ENCODE measurements around the gene AMN. TPM values are rescaled to one million over a fixed set of nuclear protein-coding genes. Genes with fewer than 3 reads are reported as not detected.

AMN gene
- total and polyA plus RNA-seq, 7 donors: 42.0 to 78.1 (median 43.0) TPM; not detected in 4

- TF ChIP-seq CTCF (IDR thresholded peaks at IDR 0.05) (no peak), EP300 (IDR thresholded peaks at IDR 0.05) (no peak), POLR2A (IDR thresholded peaks at IDR 0.05) (no peak), POLR2AphosphoS5 (IDR thresholded peaks at IDR 0.05) (no peak)
- Histone ChIP-seq H3K27me3 (no peaks in the 10 kb centered on the region), H3K4me3 (no peak overlapping the region), H3K4me1 (no peaks in the 10 kb centered on the region), H3K36me3 (peaks cover 0 to 39% (median 11%) of the 10 kb centered on the region in 4 donors), H3K9me3 (no peaks in the 10 kb centered on the region), H3K27ac (no peak overlapping the region)
- WGBS, 2 donors: 58 to 83% methylated on average over 6 of the region's 6 CpGs
- no peak for DNase-seq
- intact Hi-C loops (cut with DNase I): no loop called here
These were observed 44.1 kb upstream of the AMN start for GRCh38 chr14:102878174-102878969.

GRCh38 chr14:102878970-102879460 is 43.4 kb upstream of the AMN start:
- no peak overlapping the region for H3K27ac ChIP-seq
- WGBS, 2 donors: 49 to 81% methylated on average over 6 of the region's 6 CpGs
- no peaks in the 10 kb centered on the region for H3K27me3 ChIP-seq
- no peak for TF ChIP-seq EP300 (IDR thresholded peaks at IDR 0.05)
- no peak for TF ChIP-seq POLR2AphosphoS5 (IDR thresholded peaks at IDR 0.05)
- TF ChIP-seq CTCF (IDR thresholded peaks at IDR 0.05): no peak
- no peak for TF ChIP-seq POLR2A (IDR thresholded peaks at IDR 0.05)
- DNase-seq: no peak
- H3K36me3 ChIP-seq: peaks cover 0 to 38% (median 12%) of the 10 kb centered on the region in 4 donors
- no peak overlapping the region for H3K4me3 ChIP-seq
- no peaks in the 10 kb centered on the region for H3K9me3 ChIP-seq
- intact Hi-C loops (cut with DNase I): no loop called here
- H3K4me1 ChIP-seq: no peaks in the 10 kb centered on the region

GRCh38 chr14:102882226-102882906 is 40.1 kb upstream of the AMN start:
- H3K9me3 ChIP-seq: no peaks in the 10 kb centered on the region
- no peaks in the 10 kb centered on the region for H3K27me3 ChIP-seq
- no peak overlapping the region for H3K4me3 ChIP-seq
- intact Hi-C loops (cut with DNase I): no loop called here
- no peak for TF ChIP-seq EP300 (IDR thresholded peaks at IDR 0.05)
- TF ChIP-seq CTCF (IDR thresholded peaks at IDR 0.05): no peak
- TF ChIP-seq POLR2AphosphoS5 (IDR thresholded peaks at IDR 0.05): no peak
- no peak for TF ChIP-seq POLR2A (IDR thresholded peaks at IDR 0.05)
- H3K27ac ChIP-seq: no peak overlapping the region
- H3K36me3 ChIP-seq: peaks cover 0 to 28% (median 3%) of the 10 kb centered on the region in 4 donors
- 64 to 80% methylated on average over 5 of the region's 5 CpGs for WGBS, 2 donors
- no peak for DNase-seq
- H3K4me1 ChIP-seq: no peaks in the 10 kb centered on the region

GRCh38 chr14:102883089-102883541 is 39.3 kb upstream of the AMN start:
- no peak overlapping the region for H3K4me3 ChIP-seq
- no peak for DNase-seq
- TF ChIP-seq POLR2A (IDR thresholded peaks at IDR 0.05) (no peak), EP300 (IDR thresholded peaks at IDR 0.05) (no peak), CTCF (IDR thresholded peaks at IDR 0.05) (no peak)
- no peaks in the 10 kb centered on the region for H3K9me3 ChIP-seq
- intact Hi-C loops (cut with DNase I): no loop called here
- no peak overlapping the region for H3K27ac ChIP-seq
- no peaks in the 10 kb centered on the region for H3K4me1 ChIP-seq
- 31 to 66% methylated on average over 5 of the region's 5 CpGs for WGBS, 2 donors
- H3K36me3 ChIP-seq: peaks cover 0 to 21% (median 2%) of the 10 kb centered on the region in 4 donors
- no peaks in the 10 kb centered on the region for H3K27me3 ChIP-seq
